ENCODE measurements around the gene RGS2.

The RGS2 gene

DNA sequence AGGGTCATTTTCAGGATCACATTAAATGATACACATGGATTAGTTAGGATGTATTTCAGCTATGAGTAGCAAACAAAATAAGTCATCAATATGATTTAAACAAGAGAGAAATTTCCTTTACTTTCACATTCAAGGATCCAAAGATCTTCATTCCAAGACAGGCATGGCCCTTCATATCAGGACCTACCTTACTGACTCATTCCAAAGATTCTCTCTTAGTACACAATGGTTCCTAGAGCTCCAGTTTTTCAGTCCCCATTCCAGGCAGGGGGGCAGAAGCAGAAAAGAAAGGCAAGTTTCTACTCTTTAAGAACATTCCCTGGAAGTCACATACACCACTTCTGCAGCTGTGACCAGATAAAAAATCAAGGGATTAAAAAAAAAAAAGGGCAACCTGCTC is 23.7 kb downstream of the RGS2 start:
- no peak for DNase-seq

DNA sequence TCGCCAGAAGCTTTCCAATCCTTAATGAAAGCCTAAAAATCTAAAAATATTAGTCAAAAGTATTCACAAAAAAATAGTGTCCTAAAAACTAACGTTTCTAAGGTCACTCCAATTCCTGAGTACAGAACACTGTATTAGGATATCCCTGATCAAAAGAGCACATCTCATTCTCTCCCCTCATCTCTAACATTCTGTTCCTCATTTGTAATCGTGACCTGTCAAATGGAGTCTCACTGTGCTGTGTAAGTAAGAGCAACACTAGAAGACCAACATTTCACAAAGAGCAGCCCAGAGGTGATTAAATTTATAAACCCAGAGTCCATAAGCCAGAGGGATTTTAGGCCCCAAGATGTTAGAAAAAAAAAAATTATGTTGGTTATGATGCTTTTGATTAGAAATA is 26.3 kb downstream of the RGS2 start:
- no peak for DNase-seq

DNA sequence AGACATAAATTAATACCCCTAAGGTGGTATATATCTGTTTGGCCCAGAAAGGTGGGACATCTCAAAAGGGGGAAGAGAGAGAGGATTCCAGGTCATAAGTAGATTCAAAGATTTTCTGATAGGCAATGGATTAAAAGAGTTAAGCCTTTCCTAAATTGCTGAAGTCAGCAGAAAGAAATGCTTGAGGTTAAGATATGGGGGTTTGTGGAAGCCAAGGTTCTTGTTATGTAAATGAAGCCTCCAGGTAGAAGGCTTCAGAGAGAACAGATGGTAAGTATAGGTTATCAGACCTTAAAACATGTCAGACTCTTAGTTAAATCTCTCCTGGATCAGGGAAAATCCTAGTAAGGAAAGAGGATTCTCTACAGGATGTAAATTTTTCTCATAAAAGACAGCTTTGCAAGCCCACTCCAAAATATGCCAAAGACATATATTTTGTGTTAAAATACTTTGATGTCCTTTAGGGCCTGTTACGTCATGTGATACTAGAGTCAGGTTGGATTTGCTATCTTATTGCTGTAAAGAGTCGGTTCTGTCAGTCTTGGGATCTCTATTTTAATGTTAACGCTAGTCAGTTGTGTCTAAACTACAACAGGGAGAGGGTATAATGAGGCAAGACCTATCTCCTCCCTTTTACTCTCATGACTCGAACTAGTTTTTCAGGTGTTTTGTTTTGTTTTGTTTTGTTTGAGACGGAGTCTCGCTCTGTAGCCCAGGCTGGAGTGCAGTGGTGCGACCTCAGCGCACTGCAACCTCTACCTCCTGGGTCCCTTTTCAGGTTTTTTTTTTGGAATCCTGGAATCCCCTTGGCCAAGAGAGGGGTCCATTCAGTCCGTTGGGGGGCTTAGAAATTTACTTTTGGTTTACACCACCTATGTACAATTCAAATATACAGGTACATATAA is 30.6 kb downstream of the RGS2 start:
- DNase-seq: no peak

DNA sequence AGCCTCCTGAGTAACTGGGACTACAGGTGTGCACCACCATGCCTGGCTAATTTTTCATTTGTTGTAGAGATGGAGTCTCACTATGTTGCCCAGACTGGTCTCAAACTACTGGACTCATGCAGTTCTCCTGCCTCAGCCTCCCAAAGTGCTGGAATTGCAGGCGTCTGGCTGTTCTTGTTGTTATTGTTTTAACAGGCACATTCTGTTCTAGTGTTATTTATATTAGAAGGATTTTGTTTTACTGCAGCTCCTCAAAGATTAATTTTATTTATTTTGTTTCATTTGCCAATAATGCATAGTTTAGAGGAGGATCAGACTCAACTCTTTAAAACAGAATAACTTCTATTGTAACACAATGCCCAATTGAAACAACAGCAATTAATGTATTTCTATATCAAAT is 35.5 kb downstream of the RGS2 start:
- DNase-seq: no peak

DNA sequence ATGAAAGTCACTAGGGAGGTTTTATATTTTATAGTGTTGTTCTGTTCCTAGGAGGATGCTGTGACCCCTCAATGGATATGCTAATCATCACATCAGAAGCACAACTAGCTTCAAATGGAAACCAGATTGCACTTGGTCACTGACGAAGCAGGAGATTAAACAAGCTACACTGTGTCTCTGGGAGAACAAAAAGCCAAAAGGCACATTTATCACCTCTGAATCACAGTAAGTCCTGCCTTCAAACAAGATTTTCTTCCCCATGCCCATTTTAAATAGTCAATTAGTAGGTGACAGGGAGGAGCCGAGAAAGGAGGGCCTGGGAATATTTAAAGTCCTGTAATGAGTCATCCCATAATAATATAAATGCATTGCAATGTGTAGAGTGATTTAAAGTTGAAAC is 38.1 kb downstream of the RGS2 start:
- no peak for DNase-seq

DNA sequence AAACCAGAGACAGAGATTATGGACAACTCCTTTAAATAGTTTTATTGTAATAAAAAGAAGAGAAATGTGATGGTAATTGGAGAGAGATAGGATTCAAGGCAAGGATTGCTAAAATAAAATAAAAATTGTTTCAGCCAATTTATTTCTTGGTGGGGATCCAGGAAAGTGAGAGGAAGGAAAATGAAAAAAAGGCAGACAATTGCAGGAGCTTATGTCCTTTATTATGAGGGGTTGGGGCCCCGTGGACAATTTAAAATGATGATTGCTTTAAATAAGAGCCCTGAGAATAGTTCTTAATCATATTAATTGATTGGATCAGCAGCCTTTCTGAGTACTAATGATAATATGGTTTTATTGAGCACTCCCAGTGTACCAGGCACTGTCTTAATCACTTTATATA is 40.2 kb downstream of the RGS2 start:
- no peak for DNase-seq

DNA sequence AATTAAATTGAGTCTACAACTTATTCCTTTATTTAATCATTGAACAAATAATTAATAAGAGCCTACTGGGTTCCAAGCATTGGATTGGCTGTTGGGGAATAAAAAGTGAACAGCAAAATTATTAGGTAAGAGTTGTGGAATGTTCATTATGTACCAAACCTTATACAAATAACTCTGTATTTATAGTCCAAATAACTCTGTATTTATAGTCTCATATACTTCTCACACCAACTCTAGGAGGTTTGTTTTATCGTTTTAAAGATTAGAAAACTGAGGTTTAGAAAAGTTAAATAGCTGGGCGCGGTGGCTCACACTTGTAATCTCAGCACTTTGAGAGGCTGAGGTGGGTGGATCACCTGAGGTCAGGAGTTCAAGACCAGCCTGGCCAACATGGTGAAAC is 40.6 kb downstream of the RGS2 start:
- DNase-seq: no peak

DNA sequence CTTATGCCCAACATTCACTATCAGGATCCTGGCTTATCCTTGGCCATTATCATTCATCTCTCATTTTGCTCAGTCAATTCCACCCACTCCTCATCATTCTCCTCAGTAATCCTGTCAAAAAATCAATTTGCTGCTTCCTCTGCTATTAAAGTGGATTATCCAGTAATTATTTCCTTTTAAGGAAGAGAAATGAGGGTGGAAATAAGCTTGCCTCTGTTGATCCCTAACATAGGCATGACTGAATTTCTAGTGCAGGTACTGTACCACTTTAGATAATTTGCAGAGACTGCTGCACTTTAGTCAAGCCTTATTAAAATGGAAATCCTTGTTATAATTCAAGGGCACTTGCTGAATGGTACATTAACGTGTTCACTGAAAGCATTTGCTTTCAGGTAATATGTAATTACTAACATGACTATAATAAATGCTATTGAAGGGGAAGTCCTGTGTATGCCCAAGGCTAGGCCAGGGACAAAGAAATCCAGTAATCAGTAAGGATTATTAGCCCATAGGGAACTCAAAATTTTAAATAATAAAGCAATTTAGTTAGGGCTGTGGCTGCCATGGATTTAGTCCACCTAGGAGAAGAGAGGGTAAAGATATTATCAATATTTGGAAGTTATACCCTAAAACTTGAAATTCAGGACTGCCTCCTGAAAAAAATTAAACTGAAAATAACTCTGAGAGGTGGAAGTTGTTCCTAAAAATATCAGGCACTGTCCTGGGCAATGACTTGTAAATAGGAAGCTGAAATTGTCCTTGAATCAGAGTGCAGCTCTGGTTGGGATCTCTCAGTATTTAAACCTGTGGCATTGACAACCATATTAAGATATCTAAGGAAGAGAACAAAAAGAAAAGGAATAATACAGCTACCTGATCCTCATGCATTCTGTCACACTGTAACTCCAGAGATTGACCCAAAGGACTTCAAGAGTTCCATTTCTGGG is 43.4 kb downstream of the RGS2 start:
- DNase-seq: no peak

DNA sequence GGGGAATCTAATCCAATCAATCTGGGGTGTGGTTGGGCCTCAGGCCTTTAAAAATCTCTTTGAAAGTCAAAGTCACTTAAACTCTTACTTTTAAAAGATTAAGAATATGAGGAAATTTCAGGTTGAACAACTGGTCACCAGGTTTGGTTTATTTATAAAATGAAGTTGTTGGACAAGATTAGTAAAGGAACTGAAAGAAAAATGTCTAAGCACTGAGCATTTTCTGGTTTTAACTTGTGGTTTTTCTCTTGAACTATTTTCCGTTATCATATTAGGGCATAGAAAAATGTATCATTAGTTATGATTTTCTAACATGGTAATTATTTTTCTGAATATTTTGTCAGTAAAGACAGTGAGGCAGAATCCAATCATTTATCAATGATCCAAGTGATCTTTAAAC is 49.6 kb downstream of the RGS2 start:
- DNase-seq: no peak

DNA sequence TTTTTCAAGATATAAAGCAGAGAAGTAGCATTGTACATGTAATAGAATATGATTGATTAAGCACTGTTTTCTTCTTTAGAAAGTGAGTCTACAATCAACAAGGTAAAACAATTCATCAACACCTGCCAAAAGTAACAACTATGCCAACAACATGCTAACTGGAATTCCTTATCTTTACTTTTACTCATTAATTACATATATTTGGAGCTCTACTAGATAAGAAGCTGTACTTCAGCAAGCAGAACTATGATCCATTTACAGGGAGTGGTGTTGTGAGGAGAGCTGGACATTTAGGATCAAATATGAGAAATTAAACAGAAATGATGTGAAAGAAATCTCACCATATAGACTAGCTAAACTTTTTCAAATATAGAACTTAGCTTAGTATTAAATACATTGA is 51.0 kb downstream of the RGS2 start:
- DNase-seq: no peak

DNA sequence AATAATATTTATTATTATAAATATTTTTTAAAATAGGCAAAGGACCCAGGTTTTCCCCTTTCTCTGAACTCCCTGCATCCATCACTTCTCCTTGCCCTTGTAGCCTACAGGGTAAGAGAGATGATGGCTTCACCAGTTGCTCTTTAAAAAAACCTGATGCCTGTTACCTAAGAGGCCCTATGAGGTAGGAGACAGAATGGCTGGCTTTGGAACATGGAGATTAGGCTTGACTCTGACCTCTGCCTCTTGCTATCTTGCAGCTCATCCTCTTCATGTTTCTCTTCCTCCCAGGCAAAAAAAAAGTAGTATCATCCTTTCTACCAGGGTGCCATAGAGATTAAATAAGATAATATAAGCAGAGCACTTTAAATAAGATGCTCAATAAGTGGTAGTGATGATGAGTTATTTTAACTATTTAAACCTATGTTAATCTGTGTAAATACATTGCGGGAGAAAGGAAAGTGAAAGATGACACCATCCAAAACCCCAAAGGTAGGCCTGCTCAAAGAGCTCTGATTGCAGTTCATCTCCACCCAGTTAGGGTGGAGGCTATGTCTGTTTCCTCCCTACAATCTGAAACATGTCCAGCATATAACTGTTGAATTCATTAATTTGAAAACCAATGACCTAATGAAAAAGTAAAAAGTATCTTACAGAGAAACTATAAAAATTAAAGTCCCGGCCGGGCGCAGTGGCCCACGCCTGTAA is 51.8 kb downstream of the RGS2 start:
- no peak for DNase-seq

DNA sequence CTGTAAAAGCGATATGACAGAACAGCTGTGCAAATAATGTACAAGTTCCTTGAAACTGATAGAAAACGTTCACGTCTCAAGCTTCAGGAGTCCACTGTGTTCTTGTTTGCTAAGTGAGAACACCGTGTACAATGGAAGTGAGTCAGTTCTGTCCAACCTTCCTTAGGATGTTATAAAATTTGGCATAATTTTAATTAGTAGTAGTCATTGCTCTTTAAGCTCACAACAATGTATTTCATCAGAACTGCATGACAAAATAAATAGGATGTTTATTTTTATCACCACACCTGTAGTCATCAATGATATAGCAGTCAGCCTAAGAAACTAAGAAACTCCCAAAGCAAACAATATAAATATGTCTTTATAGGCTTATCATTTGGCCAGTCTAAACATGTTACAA is 53.0 kb downstream of the RGS2 start:
- no peak for DNase-seq
